CD4-positive, alpha-beta memory T cell (primary cell): Measurements from ENCODE around the gene OR2T2. TPM values are rescaled to one million over a fixed set of nuclear protein-coding genes. Genes with fewer than 3 reads are reported as not detected.
A peak's percentile ranks its signal among the peaks of the same experiment; 100 is the strongest.
"Not testable (repeated sequence)": the region's sequence is repeated elsewhere in the genome, so short reads cannot be mapped to it uniquely, and the experiment has no call there.

Experiments used
- CTCF ChIA-PET: fragments of 350-600 bp; sonication (Branson Sonifier 250); formaldehyde crosslinking; loops from one replicate; lab custom pipeline; 2021; ENCODE audit warnings: inconsistent platforms; ENCODE audit not compliant: partially characterized antibody; lab: Charles Lee
- POLR2A ChIA-PET: fragments of 350-600 bp; sonication (Branson Sonifier 250); formaldehyde crosslinking; loops from one replicate; lab custom pipeline; 2021; ENCODE audit not compliant: partially characterized antibody; lab: Charles Lee
- DNase-seq, 5 donors: peaks; one replicate each; pipeline versions ENCODE4 v3.0.0 to v3.0.0-alpha.2; 2020 to 2022; ENCODE audit warnings: mixed read lengths in 1 of 5
- H3K27ac ChIP-seq: one replicate; pipeline ENCODE4 v1.7.0; 2013; ENCODE audit warnings: low read depth, low read length
- H3K27me3 ChIP-seq: 2 replicates; pipeline ENCODE4 v1.7.0; 2013; ENCODE audit warnings: mild to moderate bottlenecking, low read length, moderate library complexity; ENCODE audit not compliant: insufficient read depth
- H3K36me3 ChIP-seq: 2 replicates; pipeline ENCODE4 v1.7.0; 2013; ENCODE audit warnings: mild to moderate bottlenecking, low read length, moderate library complexity; ENCODE audit not compliant: insufficient read depth
- H3K4me1 ChIP-seq: 2 replicates; pipeline ENCODE4 v1.7.0; 2013; ENCODE audit warnings: mild to moderate bottlenecking, low read length, moderate library complexity; ENCODE audit not compliant: insufficient read depth
- H3K4me3 ChIP-seq, 2 donors: one replicate each; pipeline ENCODE4 v1.7.0; 2013; ENCODE audit warnings: low read length in 2 of 2, mild to moderate bottlenecking in 1 of 2
- H3K9me3 ChIP-seq, 2 donors: one replicate each; pipeline ENCODE4 v1.7.0; 2013; ENCODE audit warnings: low read length in 2 of 2, control low read depth in 1 of 2; ENCODE audit not compliant: control insufficient read depth in 1 of 2
- H3K27ac Mint-ChIP-seq, 7 donors: one replicate each; pipeline ENCODE4 v1.8.0; 2020 to 2021; ENCODE audit warnings: mixed read lengths in 7 of 7, mild to moderate bottlenecking in 6 of 7, inconsistent platforms in 3 of 7, moderate library complexity in 3 of 7
- H3K27me3 Mint-ChIP-seq, 2 donors: one replicate each; pipeline ENCODE4 v1.8.0; 2020 to 2021; ENCODE audit warnings: mixed read lengths in 2 of 2
- H3K36me3 Mint-ChIP-seq, 2 donors: one replicate each; pipeline ENCODE4 v1.8.0; 2020 to 2021; ENCODE audit warnings: mixed read lengths in 2 of 2, inconsistent platforms in 1 of 2, mild to moderate bottlenecking in 1 of 2
- H3K4me1 Mint-ChIP-seq, 4 donors: one replicate each; pipeline ENCODE4 v1.8.0; 2020 to 2021; ENCODE audit warnings: mixed read lengths in 4 of 4, mild to moderate bottlenecking in 1 of 4
- H3K4me3 Mint-ChIP-seq, 8 donors: one replicate each; pipeline ENCODE4 v1.8.0; 2020 to 2021; ENCODE audit warnings: mixed read lengths in 8 of 8, mild to moderate bottlenecking in 7 of 8, moderate library complexity in 6 of 8, inconsistent platforms in 3 of 8
- H3K9me3 Mint-ChIP-seq, 8 donors: one replicate each; pipeline ENCODE4 v1.8.0; 2020 to 2021; ENCODE audit warnings: mixed read lengths in 8 of 8, mild to moderate bottlenecking in 5 of 8, inconsistent platforms in 3 of 8, moderate library complexity in 1 of 8
- intact Hi-C: fragments of 100-400 bp; cut with micrococcal nuclease; formaldehyde crosslinking; loops from one replicate; pipeline ENCODE4 v1.15.1; 2023
- polyA plus RNA-seq, 2 donors: library from polyadenylated mRNA; unstranded; fragments of 300-500 nt; fragmentation: Illumina TruSeq; gene quantifications; one replicate each; pipeline ENCODE4 v1.2.3, GENCODE V29; 2021
- total RNA-seq, 2 experiments: library from RNA; stranded (reverse); gene quantifications; one replicate each; pipeline ENCODE4 v1.2.3, GENCODE V29; 2021

OR2T2 gene
- total and polyA plus RNA-seq, 4 experiments from 2014 or later = not detected

GRCh38 chr1:248427526-248428191, 17.8 kb upstream of the OR2T2 start:
- H3K4me3 ChIP-seq, H3K27me3 Mint-ChIP-seq, H3K9me3 ChIP-seq, H3K4me1 Mint-ChIP-seq, H3K27me3 ChIP-seq, H3K9me3 Mint-ChIP-seq, DNase-seq, CTCF ChIA-PET, H3K27ac Mint-ChIP-seq, H3K36me3 ChIP-seq, H3K4me3 Mint-ChIP-seq, POLR2A ChIA-PET, H3K4me1 ChIP-seq, H3K27ac ChIP-seq, H3K36me3 Mint-ChIP-seq, intact Hi-C loops: not testable (repeated sequence)

- H3K27ac Mint-ChIP-seq, intact Hi-C loops: not testable (repeated sequence)
Observed at GRCh38 chr1:248428192-248428533, 17.3 kb upstream of the OR2T2 start.

GRCh38 chr1:248431683-248432082, 13.8 kb upstream of the OR2T2 start:
- POLR2A ChIA-PET, H3K27me3 ChIP-seq, H3K9me3 Mint-ChIP-seq, H3K4me3 Mint-ChIP-seq, H3K4me1 ChIP-seq, H3K9me3 ChIP-seq, H3K4me1 Mint-ChIP-seq, CTCF ChIA-PET, intact Hi-C loops, H3K36me3 Mint-ChIP-seq, DNase-seq, H3K27ac ChIP-seq, H3K27me3 Mint-ChIP-seq, H3K36me3 ChIP-seq, H3K4me3 ChIP-seq: not testable (repeated sequence)
- H3K27ac Mint-ChIP-seq = peak overlapping the region in 1 of 7 donors; percentile 39

More at GRCh38 chr1:248428192-248428533, 17.3 kb upstream of the OR2T2 start:
- H3K27ac ChIP-seq, CTCF ChIA-PET, POLR2A ChIA-PET, H3K4me3 Mint-ChIP-seq, H3K9me3 Mint-ChIP-seq, H3K9me3 ChIP-seq, H3K27me3 Mint-ChIP-seq, DNase-seq, H3K4me3 ChIP-seq, H3K4me1 Mint-ChIP-seq, H3K27me3 ChIP-seq, H3K36me3 ChIP-seq, H3K4me1 ChIP-seq, H3K36me3 Mint-ChIP-seq: not testable (repeated sequence)

- H3K4me3 ChIP-seq, DNase-seq, intact Hi-C loops: not testable (repeated sequence)
Observed at GRCh38 chr1:248432201-248432600, 13.2 kb upstream of the OR2T2 start.

GRCh38 chr1:248433811-248434415, 11.5 kb upstream of the OR2T2 start:
- H3K27me3 Mint-ChIP-seq, H3K27ac ChIP-seq, CTCF ChIA-PET, H3K4me1 Mint-ChIP-seq, H3K4me3 ChIP-seq, H3K36me3 Mint-ChIP-seq, POLR2A ChIA-PET, H3K27me3 ChIP-seq, intact Hi-C loops, H3K9me3 ChIP-seq, H3K36me3 ChIP-seq, H3K27ac Mint-ChIP-seq, DNase-seq, H3K4me3 Mint-ChIP-seq, H3K9me3 Mint-ChIP-seq, H3K4me1 ChIP-seq: not testable (repeated sequence)

More at GRCh38 chr1:248432201-248432600, 13.2 kb upstream of the OR2T2 start:
- H3K36me3 Mint-ChIP-seq, H3K9me3 ChIP-seq, H3K4me1 Mint-ChIP-seq, H3K27me3 ChIP-seq, H3K4me1 ChIP-seq, CTCF ChIA-PET, H3K36me3 ChIP-seq, H3K4me3 Mint-ChIP-seq, H3K9me3 Mint-ChIP-seq, POLR2A ChIA-PET, H3K27ac ChIP-seq, H3K27me3 Mint-ChIP-seq: not testable (repeated sequence)
- H3K27ac Mint-ChIP-seq = peak overlapping the region in 1 of 7 donors; percentile 39

- H3K27me3 Mint-ChIP-seq, H3K9me3 Mint-ChIP-seq, H3K27ac Mint-ChIP-seq, H3K36me3 ChIP-seq, DNase-seq, H3K9me3 ChIP-seq, H3K4me3 Mint-ChIP-seq, CTCF ChIA-PET, H3K4me1 Mint-ChIP-seq, POLR2A ChIA-PET, H3K4me1 ChIP-seq, H3K4me3 ChIP-seq, H3K27me3 ChIP-seq, H3K36me3 Mint-ChIP-seq, intact Hi-C loops, H3K27ac ChIP-seq: not testable (repeated sequence)
Observed at GRCh38 chr1:248434913-248435312, 10.5 kb upstream of the OR2T2 start.

- POLR2A ChIA-PET, H3K27ac Mint-ChIP-seq, H3K36me3 Mint-ChIP-seq, H3K27me3 Mint-ChIP-seq, H3K9me3 Mint-ChIP-seq, H3K4me1 Mint-ChIP-seq, H3K36me3 ChIP-seq, H3K27me3 ChIP-seq, intact Hi-C loops, H3K4me3 Mint-ChIP-seq, H3K4me3 ChIP-seq, H3K4me1 ChIP-seq, DNase-seq, H3K27ac ChIP-seq, H3K9me3 ChIP-seq, CTCF ChIA-PET: not testable (repeated sequence)
Observed at GRCh38 chr1:248436303-248436702, 9.1 kb upstream of the OR2T2 start.

GRCh38 chr1:248438668-248439067, 6.8 kb upstream of the OR2T2 start:
- H3K4me3 Mint-ChIP-seq, H3K9me3 ChIP-seq, H3K4me1 ChIP-seq, H3K36me3 ChIP-seq, H3K4me3 ChIP-seq, CTCF ChIA-PET, intact Hi-C loops, H3K4me1 Mint-ChIP-seq, POLR2A ChIA-PET, H3K27me3 Mint-ChIP-seq, H3K27me3 ChIP-seq, DNase-seq, H3K9me3 Mint-ChIP-seq, H3K27ac ChIP-seq, H3K36me3 Mint-ChIP-seq, H3K27ac Mint-ChIP-seq: not testable (repeated sequence)
